Measurements from ENCODE around the gene CPLX3.

Gene CPLX3

GRCh38 chr15:74863239-74864056, 37.0 kb downstream of the CPLX3 start:
- DNase-seq (ENCODE audit: low read depth, low spot score): no peak
- H3K4me3 ChIP-seq (ENCODE audit: low read depth, low read length): no peak overlapping the region
- CTCF ChIA-PET: interaction anchor here (1.0 to 1.2 kb wide), 2 partner anchors 38 kb away, joined by 3 read pairs; no protein-coding TSS in a partner anchor
- TF ChIP-seq CTCF (IDR thresholded peaks at IDR 0.05; ENCODE audit: insufficient read depth, low read length, missing control alignments): no peak
- POLR2A ChIA-PET: interaction anchor here (1.0 kb wide), 1 partner anchor 232 kb away, joined by 3 read pairs; no protein-coding TSS in a partner anchor

DNA sequence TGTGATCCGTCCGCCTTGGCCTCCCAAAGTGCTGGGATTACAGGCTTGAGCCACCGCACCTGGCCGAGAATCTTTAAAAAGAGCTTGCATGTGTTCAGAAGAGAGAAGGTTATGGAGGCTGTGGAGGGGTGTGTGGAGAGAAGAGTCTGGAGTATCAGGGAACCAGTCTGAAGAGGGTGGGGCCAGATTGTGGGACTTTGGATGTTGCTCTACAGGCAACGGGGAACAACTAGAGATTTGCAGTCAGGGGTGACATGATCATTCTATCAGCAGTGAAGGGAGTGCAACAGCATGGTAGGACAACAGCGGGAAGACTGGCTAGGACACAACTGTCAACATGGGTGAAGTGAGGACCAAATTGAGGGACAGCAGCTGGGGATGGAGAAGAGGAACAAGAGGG, 37.9 kb downstream of the CPLX3 start:
- CTCF ChIA-PET: interaction anchor here (1.0 to 1.5 kb wide), 2 partner anchors 37 to 93 kb away, joined by 3 read pairs; no protein-coding TSS in a partner anchor

GRCh38 chr15:74865316-74865715, 38.9 kb downstream of the CPLX3 start:
- DNase-seq (ENCODE audit: low read depth, low spot score): no peak
- TF ChIP-seq CTCF (IDR thresholded peaks at IDR 0.05; ENCODE audit: insufficient read depth, low read length, missing control alignments): no peak
- POLR2A ChIA-PET: no interaction called here
- no peak overlapping the region for H3K4me3 ChIP-seq (ENCODE audit: low read depth, low read length)
- CTCF ChIA-PET: interaction anchor here (1.5 to 1.7 kb wide), 2 partner anchors 94 to 95 kb away, joined by 3 read pairs; no protein-coding TSS in a partner anchor

More for the DNA sequence above, 37.9 kb downstream of the CPLX3 start:
- no peak overlapping the region for H3K4me3 ChIP-seq (ENCODE audit: low read depth, low read length)
- POLR2A ChIA-PET: interaction anchor here (1.0 kb wide), 1 partner anchor 232 kb away, joined by 3 read pairs; no protein-coding TSS in a partner anchor
- TF ChIP-seq CTCF (IDR thresholded peaks at IDR 0.05; ENCODE audit: insufficient read depth, low read length, missing control alignments): no peak
- DNase-seq (ENCODE audit: low read depth, low spot score): no peak

- no peak overlapping the region for H3K4me3 ChIP-seq (ENCODE audit: low read depth, low read length)
- ChIA-PET POLR2A (no interaction called here), CTCF (interaction anchor here (0.6 to 1.7 kb wide), 3 partner anchors 36 to 96 kb away, joined by 3 to 7 read pairs (median 3); no protein-coding TSS in a partner anchor)
- DNase-seq (ENCODE audit: low read depth, low spot score): peak; percentile 49
- TF ChIP-seq CTCF (IDR thresholded peaks at IDR 0.05; ENCODE audit: insufficient read depth, low read length, missing control alignments): no peak
Measured at GRCh38 chr15:74866090-74866489, 39.7 kb downstream of the CPLX3 start.

DNA sequence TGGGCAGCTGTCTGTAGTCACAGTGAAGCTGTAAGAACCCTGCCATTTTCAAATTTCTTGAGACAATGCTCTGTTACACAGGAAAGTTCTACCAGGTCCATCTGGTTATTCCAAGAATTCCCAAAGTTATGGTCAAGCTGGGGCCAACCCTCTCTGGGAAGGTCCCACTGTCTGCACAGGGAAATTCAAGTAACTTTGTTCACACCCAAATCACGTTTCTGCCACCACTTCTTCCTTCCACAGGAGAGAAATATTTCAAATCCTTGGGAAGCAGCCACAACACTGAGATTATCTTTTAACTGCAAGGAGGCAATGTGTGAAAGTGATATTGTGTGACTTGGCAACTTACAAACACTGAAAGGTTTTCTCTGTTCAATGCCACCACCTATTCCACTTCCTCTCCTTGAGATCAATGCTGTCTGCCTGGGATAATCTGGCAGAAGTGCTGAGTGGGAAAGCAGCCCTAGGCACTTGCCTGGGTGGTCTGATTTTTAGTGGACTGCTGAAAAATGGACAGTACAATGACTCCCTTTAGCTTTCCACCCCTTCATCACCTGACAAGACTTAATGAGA, 41.1 kb downstream of the CPLX3 start:
- no peak for DNase-seq (ENCODE audit: low read depth, low spot score)
- ChIA-PET POLR2A (no interaction called here), CTCF (interaction anchor here (1.0 to 1.1 kb wide), 3 partner anchors 18 to 83 kb away, joined by 3 read pairs; no protein-coding TSS in a partner anchor)
- no peak for TF ChIP-seq CTCF (IDR thresholded peaks at IDR 0.05; ENCODE audit: insufficient read depth, low read length, missing control alignments)
- H3K4me3 ChIP-seq (ENCODE audit: low read depth, low read length): no peak overlapping the region

DNA sequence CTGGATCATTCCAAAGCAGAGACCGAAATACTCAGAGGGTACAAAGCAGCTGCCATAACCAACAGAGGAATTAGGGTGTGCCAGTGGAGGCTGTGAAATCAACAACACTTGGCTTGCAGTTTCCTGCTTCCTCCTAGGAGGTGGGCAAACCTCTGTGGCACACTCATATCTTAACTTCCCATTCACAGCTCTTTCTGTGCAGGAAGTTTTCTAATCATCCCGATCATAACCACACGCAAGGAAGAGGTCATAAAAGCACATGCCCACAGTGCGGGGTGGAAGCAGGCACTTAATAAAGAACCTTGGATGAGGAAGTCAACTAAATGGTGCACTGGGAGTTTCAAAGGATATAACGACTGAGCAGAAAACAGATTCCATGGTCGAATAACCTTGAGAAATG, 41.6 kb downstream of the CPLX3 start:
- POLR2A ChIA-PET: no interaction called here
- no peak for DNase-seq (ENCODE audit: low read depth, low spot score)
- CTCF ChIA-PET: interaction anchor here (1.0 to 1.1 kb wide), 2 partner anchors 18 to 82 kb away, joined by 3 read pairs; no protein-coding TSS in a partner anchor
- no peak for TF ChIP-seq CTCF (IDR thresholded peaks at IDR 0.05; ENCODE audit: insufficient read depth, low read length, missing control alignments)
- no peak overlapping the region for H3K4me3 ChIP-seq (ENCODE audit: low read depth, low read length)

All from AG04449 (cell line).